ENCODE data around the gene TEAD4.

Gene TEAD4

GRCh38 chr12:2960996-2961616, 1.9 kb downstream of the TEAD4 start:
- no peak for DNase-seq

- DNase-seq = no peak
Measured at GRCh38 chr12:2961705-2962104, 2.5 kb downstream of the TEAD4 start.

- no peak for DNase-seq
Measured at GRCh38 chr12:2963154-2963759, 4.1 kb downstream of the TEAD4 start.

GRCh38 chr12:2963760-2964292, 4.6 kb downstream of the TEAD4 start:
- DNase-seq = no peak

- DNase-seq = no peak
Measured at GRCh38 chr12:2967651-2968050, 8.5 kb downstream of the TEAD4 start.

GRCh38 chr12:2970744-2971143, 11.5 kb downstream of the TEAD4 start:
- DNase-seq = no peak

- no peak for DNase-seq
Measured at GRCh38 chr12:2973566-2973965, 14.4 kb downstream of the TEAD4 start.

GRCh38 chr12:2974560-2974971, 15.4 kb downstream of the TEAD4 start:
- no peak for DNase-seq

- DNase-seq = no peak
Measured at GRCh38 chr12:2976581-2976996, 17.4 kb downstream of the TEAD4 start.

- no peak for DNase-seq
Measured at GRCh38 chr12:2977776-2978175, 18.6 kb downstream of the TEAD4 start.

- DNase-seq = no peak
Measured at GRCh38 chr12:2979806-2980205, 20.6 kb downstream of the TEAD4 start.

- DNase-seq = no peak
Measured at GRCh38 chr12:2980630-2981029, 21.4 kb downstream of the TEAD4 start.

- no peak for DNase-seq
Measured at GRCh38 chr12:2982361-2982760, 23.2 kb downstream of the TEAD4 start.

- DNase-seq = no peak
Measured at GRCh38 chr12:2984249-2984648, 25.1 kb downstream of the TEAD4 start.

GRCh38 chr12:2984698-2985097, 25.5 kb downstream of the TEAD4 start:
- no peak for DNase-seq

GRCh38 chr12:2986876-2987275, 27.7 kb downstream of the TEAD4 start:
- no peak for DNase-seq

- DNase-seq = no peak
Measured at GRCh38 chr12:2988494-2988893, 29.3 kb downstream of the TEAD4 start.

- no peak for DNase-seq
Measured at GRCh38 chr12:2992724-2993123, 33.5 kb downstream of the TEAD4 start.

GRCh38 chr12:2997989-2998670, 38.9 kb downstream of the TEAD4 start:
- DNase-seq = no peak

- no peak for DNase-seq
Measured at GRCh38 chr12:2998789-2999264, 39.6 kb downstream of the TEAD4 start.

GRCh38 chr12:2999265-2999841, 40.2 kb downstream of the TEAD4 start:
- no peak for DNase-seq

GRCh38 chr12:3000548-3001275, 41.5 kb downstream of the TEAD4 start:
- DNase-seq = no peak

- no peak for DNase-seq
Measured at GRCh38 chr12:3002646-3003045, 43.4 kb downstream of the TEAD4 start.

Measured in activated CD4-positive, CD25-positive, alpha-beta regulatory T cell treated with anti-CD3 and anti-CD28 coated beads, Interleukin-2, amount 50 U/mL, for 72 hours (primary cell).